Fibroblast of lung (primary cell): Measurements from ENCODE around the gene RAI1. TPM values are rescaled to one million over a fixed set of nuclear protein-coding genes. Genes with fewer than 3 reads are reported as not detected.

Experiments
- DNase-seq, 2 donors: peaks; one replicate each; pipeline versions ENCODE4 v3.0.0 to v3.0.0-alpha.2; 2010; ENCODE audit warnings: low read depth in 2 of 2
- H2AFZ ChIP-seq: 2 replicates; pipeline ENCODE4 v1.5.1; 2012; ENCODE audit warnings: low read length, control low read depth, inconsistent platforms
- H3K27ac ChIP-seq: 2 replicates; pipeline ENCODE4 v1.5.1; 2011; ENCODE audit warnings: low read length, control low read depth; ENCODE audit not compliant: insufficient read depth
- H3K27me3 ChIP-seq: 2 replicates; pipeline ENCODE4 v1.5.1; 2011; ENCODE audit warnings: mild to moderate bottlenecking, low read length; ENCODE audit not compliant: control insufficient read depth, insufficient read depth
- H3K36me3 ChIP-seq: 2 replicates; pipeline ENCODE4 v1.5.1; 2011; ENCODE audit warnings: low read length; ENCODE audit not compliant: control insufficient read depth, insufficient read depth
- H3K4me1 ChIP-seq: 2 replicates; pipeline ENCODE4 v1.5.1; 2011; ENCODE audit warnings: low read length; ENCODE audit not compliant: control insufficient read depth, insufficient read depth; ENCODE audit errors: extremely low read depth
- H3K4me2 ChIP-seq: 2 replicates; pipeline ENCODE4 v1.5.1; 2011; ENCODE audit warnings: low read length, control low read depth; ENCODE audit not compliant: insufficient read depth; ENCODE audit errors: extremely low read depth
- H3K4me3 ChIP-seq, 4 experiments: fragments of 200-600 bp in 1 of 4; sonication (generic) in 1 of 4; replicated peaks in 1 of 4; 2 replicates each; pipeline ENCODE4 v1.5.1; 2011 to 2016; ENCODE audit warnings: low read length in 4 of 4, low read depth in 3 of 4, mild to moderate bottlenecking in 3 of 4, control low read depth in 2 of 4, inconsistent platforms in 1 of 4, mixed read lengths in 1 of 4; ENCODE audit not compliant: insufficient read depth in 1 of 4; ENCODE audit errors: control extremely low read depth in 1 of 4
- H3K79me2 ChIP-seq: 2 replicates; pipeline ENCODE4 v1.5.1; 2012; ENCODE audit warnings: mild to moderate bottlenecking, low read length, inconsistent platforms; ENCODE audit not compliant: control insufficient read depth, insufficient read depth
- H3K9ac ChIP-seq: 2 replicates; pipeline ENCODE4 v1.5.1; 2011; ENCODE audit warnings: mild to moderate bottlenecking, low read length, control low read depth; ENCODE audit not compliant: insufficient read depth
- H3K9me3 ChIP-seq: 2 replicates; pipeline ENCODE4 v1.5.1; 2012; ENCODE audit warnings: low read depth, low read length; ENCODE audit not compliant: control insufficient read depth, insufficient read depth
- H4K20me1 ChIP-seq: 2 replicates; pipeline ENCODE4 v1.5.1; 2011; ENCODE audit warnings: low read length; ENCODE audit not compliant: control insufficient read depth, insufficient read depth; ENCODE audit errors: extremely low read depth
- CTCF ChIP-seq, 2 donors: IDR thresholded peaks in 1 of 2; conservative IDR thresholded peaks in 1 of 2; 1 replicate in 1 of 2; 2 replicates in 1 of 2; pipeline ENCODE4 v1.5.1; 2011 to 2012; ENCODE audit warnings: low read length in 2 of 2, control low read depth in 1 of 2, inconsistent platforms in 1 of 2, low read depth in 1 of 2, mild to moderate bottlenecking in 1 of 2
- EZH2 ChIP-seq: IDR thresholded peaks from 2 replicates; pipeline ENCODE4 v1.5.1; 2012; ENCODE audit warnings: low read length, control low read depth, mild to moderate bottlenecking; ENCODE audit errors: missing control alignments
- polyA plus RNA-seq, 2 donors: library from polyadenylated mRNA; depleted of rRNA in 1 of 2; stranded (reverse) in 1 of 2; unstranded in 1 of 2; fragments of >200 nt; gene quantifications; 2 replicates each; pipeline ENCODE4 v1.2.1, GENCODE V29; 2011 to 2012; ENCODE audit warnings: missing spikeins in 1 of 2
- total RNA-seq: library from RNA; depleted of rRNA; stranded (reverse); fragments of >200 nt; gene quantifications from 2 replicates; pipeline ENCODE4 v1.2.1, GENCODE V29; 2014

Gene RAI1
- total and polyA plus RNA-seq, 2 donors (not counting 1 experiment from before 2014, with no cell fraction given) = 2.1 to 6.6 TPM

GRCh38 chr17:17819111-17819510, 137.9 kb downstream of the RAI1 start:
- no peak overlapping the region for H2AFZ ChIP-seq
- H3K36me3 ChIP-seq = peaks cover 39% of the 10 kb centered on the region
- H3K79me2 ChIP-seq = peaks cover 39% of the 10 kb centered on the region
- H3K27me3 ChIP-seq = no peaks in the 10 kb centered on the region
- TF ChIP-seq EZH2 (no peak), CTCF (conservative IDR thresholded peaks at IDR 0.05 in 1 of 2, IDR thresholded peaks at IDR 0.05 in 1 of 2; ENCODE audit: low read depth in 1 of 2, low read length in 2 of 2) (no peak)
- no peaks in the 10 kb centered on the region for H3K9me3 ChIP-seq
- H3K4me2 ChIP-seq = no peak overlapping the region
- no peaks in the 10 kb centered on the region for H4K20me1 ChIP-seq
- no peak for DNase-seq
- no peak overlapping the region for H3K27ac ChIP-seq
- H3K9ac ChIP-seq = no peak overlapping the region
- H3K4me1 ChIP-seq = peaks cover 41% of the 10 kb centered on the region
- no peak overlapping the region for H3K4me3 ChIP-seq

GRCh38 chr17:17819561-17819995, 138.3 kb downstream of the RAI1 start:
- Histone ChIP-seq H3K4me1 (peaks cover 46% of the 10 kb centered on the region), H2AFZ (no peak overlapping the region), H3K4me2 (no peak overlapping the region), H3K36me3 (peaks cover 39% of the 10 kb centered on the region), H3K79me2 (peaks cover 43% of the 10 kb centered on the region), H3K9ac (no peak overlapping the region), H4K20me1 (no peaks in the 10 kb centered on the region), H3K4me3 (no peak overlapping the region), H3K27me3 (no peaks in the 10 kb centered on the region), H3K9me3 (no peaks in the 10 kb centered on the region), H3K27ac (no peak overlapping the region)
- DNase-seq = peak; percentile 87 to 89
- TF ChIP-seq EZH2 (no peak), CTCF (conservative IDR thresholded peaks at IDR 0.05 in 1 of 2, IDR thresholded peaks at IDR 0.05 in 1 of 2; ENCODE audit: low read depth in 1 of 2, low read length in 2 of 2) (no peak)

GRCh38 chr17:17820046-17820445, 138.8 kb downstream of the RAI1 start:
- Histone ChIP-seq H2AFZ (no peak overlapping the region), H3K27me3 (no peaks in the 10 kb centered on the region), H3K36me3 (peaks cover 39% of the 10 kb centered on the region), H3K27ac (no peak overlapping the region), H3K79me2 (peaks cover 47% of the 10 kb centered on the region), H3K9me3 (no peaks in the 10 kb centered on the region), H4K20me1 (no peaks in the 10 kb centered on the region), H3K4me3 (peak overlapping the region in 1 of 4 experiments; percentile 80), H3K4me1 (peaks cover 51% of the 10 kb centered on the region), H3K9ac (no peak overlapping the region), H3K4me2 (peak overlapping the region; percentile 8)
- no peak for TF ChIP-seq EZH2
- no peak for TF ChIP-seq CTCF (conservative IDR thresholded peaks at IDR 0.05 in 1 of 2, IDR thresholded peaks at IDR 0.05 in 1 of 2; ENCODE audit: low read depth in 1 of 2, low read length in 2 of 2)
- DNase-seq = no peak
